Astrocyte of the cerebellum (primary cell): ENCODE results near the gene NUDT14.

ENCODE experiments used
- DNase-seq: peaks from one replicate; pipeline ENCODE4 v3.0.0-alpha.2; 2011; ENCODE audit warnings: low read depth
- H3K4me3 ChIP-seq: 2 replicates; pipeline ENCODE4 v1.5.1; 2011; ENCODE audit warnings: mild to moderate bottlenecking, low read depth, low read length, moderate library complexity
- in situ Hi-C: cut with HindIII; loops from 2 replicates; pipeline ENCODE4 v1.10.0; 2017; ENCODE audit warnings: low sequenced_read_pairs
- TF ChIP-seq, protein P1 (sequence below): IDR thresholded peaks from 2 replicates; pipeline ENCODE4 v1.5.1; 2012; ENCODE audit warnings: low read length, low read depth, moderate library complexity, mild to moderate bottlenecking; ENCODE audit errors: missing control alignments

The NUDT14 gene

DNA sequence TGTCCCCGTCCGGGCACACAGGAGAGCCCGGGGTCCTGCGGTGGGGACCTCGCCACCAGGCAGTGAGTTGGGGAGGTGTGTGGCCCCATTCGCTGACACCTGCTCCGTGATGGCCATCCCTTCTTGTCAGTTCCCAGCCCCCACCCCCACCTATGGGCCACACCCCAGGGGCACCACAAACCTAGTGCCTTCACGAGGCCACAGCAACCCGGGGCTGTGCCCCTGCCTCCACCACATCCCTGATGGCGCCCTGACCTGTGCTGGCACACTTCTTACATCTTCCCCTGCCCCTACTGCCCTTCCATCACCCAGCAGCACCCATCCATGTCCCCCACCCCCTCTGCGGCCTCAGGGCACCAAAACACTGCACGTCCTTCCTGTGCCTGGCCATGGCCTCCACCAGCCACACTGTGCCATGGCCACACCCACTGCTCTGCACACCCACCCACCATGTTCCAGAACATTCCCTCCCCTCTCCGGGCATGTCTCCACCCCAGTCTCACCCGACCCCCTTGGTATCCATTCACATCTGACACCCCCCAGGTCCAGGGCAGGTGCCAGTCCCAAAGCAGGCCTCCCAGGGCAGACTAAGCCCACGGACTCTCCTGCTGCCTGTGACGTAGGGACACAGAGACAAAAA is 37.0 kb downstream of the NUDT14 start:
- in situ Hi-C loops: no loop called here
- TF ChIP-seq, protein P1, sequence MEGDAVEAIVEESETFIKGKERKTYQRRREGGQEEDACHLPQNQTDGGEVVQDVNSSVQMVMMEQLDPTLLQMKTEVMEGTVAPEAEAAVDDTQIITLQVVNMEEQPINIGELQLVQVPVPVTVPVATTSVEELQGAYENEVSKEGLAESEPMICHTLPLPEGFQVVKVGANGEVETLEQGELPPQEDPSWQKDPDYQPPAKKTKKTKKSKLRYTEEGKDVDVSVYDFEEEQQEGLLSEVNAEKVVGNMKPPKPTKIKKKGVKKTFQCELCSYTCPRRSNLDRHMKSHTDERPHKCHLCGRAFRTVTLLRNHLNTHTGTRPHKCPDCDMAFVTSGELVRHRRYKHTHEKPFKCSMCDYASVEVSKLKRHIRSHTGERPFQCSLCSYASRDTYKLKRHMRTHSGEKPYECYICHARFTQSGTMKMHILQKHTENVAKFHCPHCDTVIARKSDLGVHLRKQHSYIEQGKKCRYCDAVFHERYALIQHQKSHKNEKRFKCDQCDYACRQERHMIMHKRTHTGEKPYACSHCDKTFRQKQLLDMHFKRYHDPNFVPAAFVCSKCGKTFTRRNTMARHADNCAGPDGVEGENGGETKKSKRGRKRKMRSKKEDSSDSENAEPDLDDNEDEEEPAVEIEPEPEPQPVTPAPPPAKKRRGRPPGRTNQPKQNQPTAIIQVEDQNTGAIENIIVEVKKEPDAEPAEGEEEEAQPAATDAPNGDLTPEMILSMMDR: no peak
- no peak for DNase-seq
- H3K4me3 ChIP-seq: no peak overlapping the region

DNA sequence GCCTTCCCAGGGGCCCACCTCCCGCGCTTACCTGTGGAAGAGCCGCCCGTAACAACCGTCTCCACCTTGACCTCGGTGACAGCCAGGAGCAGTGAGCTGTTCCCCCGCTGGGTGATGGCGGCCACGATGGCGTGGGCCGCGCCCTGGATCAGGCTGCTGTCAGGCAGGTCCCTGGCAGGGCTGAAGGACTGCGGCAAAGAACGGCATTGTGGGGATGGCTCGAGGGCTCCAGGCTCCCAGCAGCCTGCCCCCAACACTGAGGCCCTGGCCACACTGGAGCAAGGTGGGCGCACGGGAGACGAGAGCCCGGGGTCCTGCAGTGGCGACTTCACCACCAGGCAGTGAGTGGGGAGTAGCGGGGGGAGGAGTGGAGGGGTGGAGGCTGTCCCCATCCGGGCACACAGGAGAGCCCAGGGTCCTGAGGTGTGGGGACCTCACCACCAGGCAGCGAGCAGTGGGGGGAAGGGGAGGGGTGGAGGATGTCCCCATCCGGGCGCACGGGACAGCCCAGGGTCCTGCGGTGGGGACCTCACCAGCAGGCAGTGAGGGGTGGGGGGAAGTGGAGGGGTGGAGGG is 37.6 kb downstream of the NUDT14 start:
- in situ Hi-C loops: no loop called here
- no peak for DNase-seq

GRCh38 chr14:105142651-105143450 is 38.3 kb downstream of the NUDT14 start:
- no peak overlapping the region for H3K4me3 ChIP-seq
- in situ Hi-C loops: no loop called here
- no peak for DNase-seq
- TF ChIP-seq, protein P1: no peak

More for the DNA sequence above, 37.6 kb downstream of the NUDT14 start:
- H3K4me3 ChIP-seq: no peak overlapping the region
- TF ChIP-seq, protein P1: no peak

DNA sequence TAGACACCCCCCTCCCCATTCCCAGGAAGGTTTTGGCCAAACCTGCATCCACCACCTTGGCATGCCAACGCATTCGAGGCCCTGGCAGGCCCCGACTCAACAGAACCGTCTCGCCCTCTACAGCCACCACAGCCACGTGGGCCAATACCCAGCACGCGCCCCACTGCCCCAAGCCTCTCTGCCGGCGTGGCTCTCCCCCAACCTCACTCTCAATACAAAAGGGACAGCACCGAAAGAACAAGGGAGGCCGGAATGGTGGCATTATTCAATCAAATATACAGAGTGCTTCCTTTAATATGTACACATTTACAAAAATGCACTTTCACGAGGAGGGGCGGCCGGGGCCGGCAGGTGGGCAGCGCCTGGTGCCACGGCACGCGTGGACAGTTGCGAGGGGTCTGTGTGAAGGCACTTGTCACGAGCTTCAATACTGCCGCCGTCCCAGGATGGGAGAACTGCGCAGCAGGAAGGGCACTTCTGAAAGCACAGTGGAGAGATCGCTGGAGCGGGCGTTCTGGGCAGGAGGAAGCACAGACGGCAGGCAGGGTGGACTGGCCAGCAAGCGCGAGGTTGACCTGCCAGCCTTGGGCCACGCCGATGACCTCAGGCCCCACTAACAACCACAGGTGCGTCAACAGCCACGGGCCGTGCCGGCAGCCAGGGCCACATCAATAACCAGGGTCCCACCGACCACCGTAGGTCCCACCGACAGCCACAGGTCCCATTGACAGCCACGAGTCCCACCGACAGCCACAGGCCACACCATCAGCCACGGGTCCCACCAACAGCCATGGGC is 39.4 kb downstream of the NUDT14 start:
- TF ChIP-seq, protein P1: no peak
- H3K4me3 ChIP-seq: no peak overlapping the region
- DNase-seq: no peak
- in situ Hi-C loops: no loop called here

GRCh38 chr14:105141026-105141425 is 40.1 kb downstream of the NUDT14 start:
- in situ Hi-C loops: no loop called here
- no peak overlapping the region for H3K4me3 ChIP-seq
- TF ChIP-seq, protein P1: no peak
- no peak for DNase-seq

DNA sequence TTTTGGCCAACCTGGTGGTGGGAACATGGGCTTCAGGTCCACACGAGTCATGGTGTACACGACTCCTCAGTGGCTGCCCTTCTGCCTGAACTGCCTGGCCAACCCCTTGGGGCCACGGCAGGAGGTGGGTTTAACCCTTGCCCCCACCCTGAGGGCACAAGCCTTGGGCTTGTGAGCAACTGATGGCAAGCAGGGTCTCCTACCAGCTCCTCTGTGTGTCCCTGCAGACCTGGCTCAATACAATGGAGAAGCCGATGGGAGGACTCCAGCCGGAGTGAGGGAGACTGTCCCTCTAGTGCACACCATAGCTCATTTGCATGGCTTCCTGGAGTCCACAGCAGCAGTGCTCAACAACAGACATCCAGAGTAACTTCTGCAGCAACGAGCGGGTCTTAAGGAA is 40.5 kb downstream of the NUDT14 start:
- in situ Hi-C loops: no loop called here

More for the DNA sequence above, 40.5 kb downstream of the NUDT14 start:
- DNase-seq: no peak
- TF ChIP-seq, protein P1: no peak
- H3K4me3 ChIP-seq: no peak overlapping the region
